HL-60 (cell line): Measurements from ENCODE around the gene MSI2.

ENCODE experiments used
- GABPA ChIP-seq: IDR thresholded peaks from 2 replicates; pipeline ENCODE4 v1.6.1; 2012; ENCODE audit warnings: low read depth
- POLR2AphosphoS5 ChIP-seq: IDR thresholded peaks from 2 replicates; pipeline ENCODE4 v1.6.1; 2012; ENCODE audit warnings: low read depth
- TF ChIP-seq, protein P1 (sequence below): IDR thresholded peaks from one replicate; pipeline ENCODE4 v1.5.1; 2011; ENCODE audit warnings: low read length, control low read depth, inconsistent platforms; ENCODE audit not compliant: insufficient read depth
- TF ChIP-seq, protein P2 (sequence below): IDR thresholded peaks from 2 replicates; pipeline ENCODE4 v1.6.1; 2012; ENCODE audit warnings: low read depth; ENCODE audit not compliant: insufficient replicate concordance

DNA sequence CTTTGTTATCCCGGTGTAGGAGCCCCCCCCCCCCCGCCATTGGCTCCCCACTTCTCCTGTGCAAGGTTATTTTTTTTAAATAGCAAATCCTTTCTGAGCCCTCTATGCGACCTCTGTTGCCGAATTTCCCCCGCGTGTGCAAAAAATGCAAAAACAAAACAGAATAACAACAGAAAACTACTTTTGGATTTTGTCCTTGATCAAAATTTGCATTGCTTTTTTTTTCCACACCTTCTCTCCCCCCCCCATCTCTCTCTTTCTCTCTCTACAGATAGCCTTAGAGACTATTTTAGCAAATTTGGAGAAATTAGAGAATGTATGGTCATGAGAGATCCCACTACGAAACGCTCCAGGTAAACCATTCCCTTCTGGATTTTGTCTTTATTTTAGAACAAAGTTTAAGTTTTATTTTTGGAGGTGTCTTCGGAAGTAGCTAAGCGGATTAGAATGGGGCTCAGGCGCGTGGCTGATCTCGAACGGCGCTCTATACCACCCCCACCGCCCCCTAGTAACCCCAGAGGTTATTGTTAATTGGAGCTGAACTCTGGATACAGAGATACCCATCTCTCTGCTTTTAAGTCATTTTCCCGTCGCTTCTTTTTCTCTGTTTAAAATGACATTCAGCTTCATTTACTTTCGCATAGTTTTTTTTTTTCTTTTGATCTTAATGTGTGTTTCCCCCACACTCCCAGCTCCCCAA is 1.0 kb downstream of the MSI2 start:
- no peak for TF ChIP-seq POLR2AphosphoS5
- TF ChIP-seq, protein P1, sequence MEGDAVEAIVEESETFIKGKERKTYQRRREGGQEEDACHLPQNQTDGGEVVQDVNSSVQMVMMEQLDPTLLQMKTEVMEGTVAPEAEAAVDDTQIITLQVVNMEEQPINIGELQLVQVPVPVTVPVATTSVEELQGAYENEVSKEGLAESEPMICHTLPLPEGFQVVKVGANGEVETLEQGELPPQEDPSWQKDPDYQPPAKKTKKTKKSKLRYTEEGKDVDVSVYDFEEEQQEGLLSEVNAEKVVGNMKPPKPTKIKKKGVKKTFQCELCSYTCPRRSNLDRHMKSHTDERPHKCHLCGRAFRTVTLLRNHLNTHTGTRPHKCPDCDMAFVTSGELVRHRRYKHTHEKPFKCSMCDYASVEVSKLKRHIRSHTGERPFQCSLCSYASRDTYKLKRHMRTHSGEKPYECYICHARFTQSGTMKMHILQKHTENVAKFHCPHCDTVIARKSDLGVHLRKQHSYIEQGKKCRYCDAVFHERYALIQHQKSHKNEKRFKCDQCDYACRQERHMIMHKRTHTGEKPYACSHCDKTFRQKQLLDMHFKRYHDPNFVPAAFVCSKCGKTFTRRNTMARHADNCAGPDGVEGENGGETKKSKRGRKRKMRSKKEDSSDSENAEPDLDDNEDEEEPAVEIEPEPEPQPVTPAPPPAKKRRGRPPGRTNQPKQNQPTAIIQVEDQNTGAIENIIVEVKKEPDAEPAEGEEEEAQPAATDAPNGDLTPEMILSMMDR = no peak
- TF ChIP-seq, protein P2, sequence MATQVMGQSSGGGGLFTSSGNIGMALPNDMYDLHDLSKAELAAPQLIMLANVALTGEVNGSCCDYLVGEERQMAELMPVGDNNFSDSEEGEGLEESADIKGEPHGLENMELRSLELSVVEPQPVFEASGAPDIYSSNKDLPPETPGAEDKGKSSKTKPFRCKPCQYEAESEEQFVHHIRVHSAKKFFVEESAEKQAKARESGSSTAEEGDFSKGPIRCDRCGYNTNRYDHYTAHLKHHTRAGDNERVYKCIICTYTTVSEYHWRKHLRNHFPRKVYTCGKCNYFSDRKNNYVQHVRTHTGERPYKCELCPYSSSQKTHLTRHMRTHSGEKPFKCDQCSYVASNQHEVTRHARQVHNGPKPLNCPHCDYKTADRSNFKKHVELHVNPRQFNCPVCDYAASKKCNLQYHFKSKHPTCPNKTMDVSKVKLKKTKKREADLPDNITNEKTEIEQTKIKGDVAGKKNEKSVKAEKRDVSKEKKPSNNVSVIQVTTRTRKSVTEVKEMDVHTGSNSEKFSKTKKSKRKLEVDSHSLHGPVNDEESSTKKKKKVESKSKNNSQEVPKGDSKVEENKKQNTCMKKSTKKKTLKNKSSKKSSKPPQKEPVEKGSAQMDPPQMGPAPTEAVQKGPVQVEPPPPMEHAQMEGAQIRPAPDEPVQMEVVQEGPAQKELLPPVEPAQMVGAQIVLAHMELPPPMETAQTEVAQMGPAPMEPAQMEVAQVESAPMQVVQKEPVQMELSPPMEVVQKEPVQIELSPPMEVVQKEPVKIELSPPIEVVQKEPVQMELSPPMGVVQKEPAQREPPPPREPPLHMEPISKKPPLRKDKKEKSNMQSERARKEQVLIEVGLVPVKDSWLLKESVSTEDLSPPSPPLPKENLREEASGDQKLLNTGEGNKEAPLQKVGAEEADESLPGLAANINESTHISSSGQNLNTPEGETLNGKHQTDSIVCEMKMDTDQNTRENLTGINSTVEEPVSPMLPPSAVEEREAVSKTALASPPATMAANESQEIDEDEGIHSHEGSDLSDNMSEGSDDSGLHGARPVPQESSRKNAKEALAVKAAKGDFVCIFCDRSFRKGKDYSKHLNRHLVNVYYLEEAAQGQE = no peak
- TF ChIP-seq GABPA = no peak
